Progenitor cell of endocrine pancreas (in vitro differentiated cells): ENCODE measurements around the gene PPP4R2. TPM values are rescaled to one million over a fixed set of nuclear protein-coding genes. Genes with fewer than 3 reads are reported as not detected.

Experiments used
- DNase-seq: peaks from one replicate; pipeline ENCODE4 v3.0.0; 2021; ENCODE audit warnings: low spot score; ENCODE audit not compliant: unreplicated experiment
- H3K27ac Mint-ChIP-seq: 2 replicates; pipeline ENCODE4 v1.8.0; 2021; ENCODE audit warnings: mild to moderate bottlenecking, moderate library complexity, mixed read lengths
- H3K27me3 Mint-ChIP-seq: 2 replicates; pipeline ENCODE4 v1.8.0; 2021; ENCODE audit warnings: mixed read lengths
- H3K36me3 Mint-ChIP-seq: 2 replicates; pipeline ENCODE4 v1.8.0; 2022; ENCODE audit warnings: mixed read lengths; ENCODE audit not compliant: insufficient read depth
- H3K4me1 Mint-ChIP-seq: 2 replicates; pipeline ENCODE4 v1.8.0; 2021; ENCODE audit warnings: low read depth, mixed read lengths
- H3K4me3 Mint-ChIP-seq: 2 replicates; pipeline ENCODE4 v1.8.0; 2021; ENCODE audit warnings: low read depth, mild to moderate bottlenecking, moderate library complexity, mixed read lengths
- H3K9me3 Mint-ChIP-seq: 2 replicates; pipeline ENCODE4 v1.8.0; 2021; ENCODE audit warnings: low read depth, mixed read lengths
- total RNA-seq: library from RNA; stranded (reverse); gene quantifications from 2 replicates; pipeline ENCODE4 v1.2.1, GENCODE V29; 2021
- TF ChIP-seq, protein P1 (sequence below): fragments of 200-600 bp; sonication (generic); IDR thresholded peaks from one replicate; pipeline ENCODE4 v1.5.0; 2021; ENCODE audit warnings: antibody characterized with exemption, mild to moderate bottlenecking; ENCODE audit not compliant: unreplicated experiment

Gene PPP4R2
- total RNA-seq, 1 donor from 2014 or later = 130 TPM

DNA sequence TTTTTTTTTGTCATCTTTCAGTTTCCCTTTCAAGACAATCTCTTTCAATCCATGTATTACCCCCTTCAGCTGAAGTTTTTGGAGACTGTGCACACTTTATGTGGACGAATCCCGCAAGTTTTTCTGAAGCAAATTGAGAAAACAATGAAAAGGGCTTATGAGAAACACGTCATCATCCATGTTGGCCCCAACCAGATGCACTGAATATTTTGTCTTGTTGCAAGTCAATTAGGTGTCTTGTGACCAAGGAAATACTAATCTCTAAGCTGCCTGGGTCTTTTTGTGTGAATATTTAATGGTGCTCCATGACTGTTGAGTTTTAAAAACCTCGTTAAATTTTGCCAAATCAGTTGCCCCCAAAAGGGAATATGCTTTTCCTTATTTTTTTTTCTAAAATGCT is 21.7 kb upstream of the PPP4R2 start:
- Mint-ChIP-seq H3K9me3 (no peaks in the 10 kb centered on the region), H3K27ac (peak overlapping the region; percentile 90), H3K36me3 (peaks cover 1% of the 10 kb centered on the region), H3K4me1 (peaks cover 33% of the 10 kb centered on the region), H3K4me3 (peak overlapping the region; percentile 42), H3K27me3 (no peaks in the 10 kb centered on the region)
- no peak for DNase-seq
- TF ChIP-seq, protein P1, sequence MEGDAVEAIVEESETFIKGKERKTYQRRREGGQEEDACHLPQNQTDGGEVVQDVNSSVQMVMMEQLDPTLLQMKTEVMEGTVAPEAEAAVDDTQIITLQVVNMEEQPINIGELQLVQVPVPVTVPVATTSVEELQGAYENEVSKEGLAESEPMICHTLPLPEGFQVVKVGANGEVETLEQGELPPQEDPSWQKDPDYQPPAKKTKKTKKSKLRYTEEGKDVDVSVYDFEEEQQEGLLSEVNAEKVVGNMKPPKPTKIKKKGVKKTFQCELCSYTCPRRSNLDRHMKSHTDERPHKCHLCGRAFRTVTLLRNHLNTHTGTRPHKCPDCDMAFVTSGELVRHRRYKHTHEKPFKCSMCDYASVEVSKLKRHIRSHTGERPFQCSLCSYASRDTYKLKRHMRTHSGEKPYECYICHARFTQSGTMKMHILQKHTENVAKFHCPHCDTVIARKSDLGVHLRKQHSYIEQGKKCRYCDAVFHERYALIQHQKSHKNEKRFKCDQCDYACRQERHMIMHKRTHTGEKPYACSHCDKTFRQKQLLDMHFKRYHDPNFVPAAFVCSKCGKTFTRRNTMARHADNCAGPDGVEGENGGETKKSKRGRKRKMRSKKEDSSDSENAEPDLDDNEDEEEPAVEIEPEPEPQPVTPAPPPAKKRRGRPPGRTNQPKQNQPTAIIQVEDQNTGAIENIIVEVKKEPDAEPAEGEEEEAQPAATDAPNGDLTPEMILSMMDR = no peak

DNA sequence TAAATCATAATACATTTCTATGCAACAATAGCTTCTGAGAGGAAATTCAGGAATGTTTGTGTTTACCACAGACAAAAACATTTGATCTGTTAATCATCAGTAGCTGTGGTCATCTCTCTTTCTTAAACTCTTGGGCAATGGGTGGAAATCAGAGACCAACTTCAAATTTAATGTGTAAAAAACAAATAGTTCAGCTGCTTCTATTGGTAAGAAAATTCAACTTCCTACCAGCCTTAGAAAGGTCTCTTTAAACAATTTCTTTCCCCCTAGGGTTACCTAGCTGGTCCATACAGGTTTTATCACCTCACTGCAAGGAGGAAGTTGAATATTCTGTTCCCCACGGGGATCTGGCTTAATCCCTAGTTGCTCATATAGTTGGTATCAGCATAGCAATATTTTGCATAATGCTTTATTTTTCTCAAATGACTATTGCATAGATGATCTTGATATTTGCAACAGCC is 20.3 kb upstream of the PPP4R2 start:
- DNase-seq = no peak
- Mint-ChIP-seq H3K9me3 (no peaks in the 10 kb centered on the region), H3K27me3 (no peaks in the 10 kb centered on the region), H3K4me1 (peaks cover 29% of the 10 kb centered on the region), H3K27ac (peak overlapping the region; percentile 90), H3K36me3 (peaks cover 2% of the 10 kb centered on the region), H3K4me3 (no peak overlapping the region)
- TF ChIP-seq, protein P1 = no peak

DNA sequence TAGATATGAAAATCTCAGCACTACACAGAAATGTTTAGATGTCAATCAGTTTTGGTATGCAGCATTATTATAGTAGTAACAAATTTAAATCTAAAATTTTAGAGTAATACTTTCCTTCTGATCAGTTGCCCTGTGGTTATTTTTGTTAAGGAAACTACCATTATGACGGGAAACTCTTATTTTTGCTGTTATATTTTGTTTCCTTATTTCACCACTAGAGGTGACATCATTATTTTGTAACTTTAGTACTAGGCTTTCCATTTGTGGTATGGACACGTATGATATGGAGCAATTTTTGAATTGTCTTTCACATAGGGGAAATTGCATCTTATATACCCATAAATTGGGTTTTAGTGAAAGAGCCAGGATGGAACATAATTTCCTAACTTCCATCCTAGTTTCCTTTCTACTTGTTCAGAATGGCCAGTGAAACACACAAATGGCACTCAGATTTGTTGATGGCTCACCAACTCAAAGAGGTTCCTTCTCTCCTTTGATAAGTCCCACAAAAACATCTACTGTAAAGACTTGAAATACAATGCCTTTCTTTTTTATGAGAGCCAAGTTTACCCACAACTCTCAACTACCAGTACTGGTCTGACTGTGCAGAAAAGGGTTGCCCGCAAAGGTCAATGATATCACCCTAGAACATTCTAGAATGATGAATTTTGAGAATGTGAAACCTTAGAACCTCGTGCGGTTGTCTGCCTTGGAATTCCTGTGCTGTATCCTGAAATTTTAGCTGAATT is 19.4 kb upstream of the PPP4R2 start:
- Mint-ChIP-seq H3K4me3 (no peak overlapping the region), H3K4me1 (peaks cover 26% of the 10 kb centered on the region), H3K27me3 (no peaks in the 10 kb centered on the region), H3K36me3 (peaks cover 2% of the 10 kb centered on the region), H3K27ac (no peak overlapping the region), H3K9me3 (no peaks in the 10 kb centered on the region)
- no peak for DNase-seq
- TF ChIP-seq, protein P1 = peak; percentile 18

- Mint-ChIP-seq H3K9me3 (peaks cover 3% of the 10 kb centered on the region), H3K4me1 (peaks cover 2% of the 10 kb centered on the region), H3K27ac (no peak overlapping the region), H3K4me3 (no peak overlapping the region), H3K27me3 (no peaks in the 10 kb centered on the region), H3K36me3 (peaks cover 5% of the 10 kb centered on the region)
- TF ChIP-seq, protein P1 = no peak
- no peak for DNase-seq
Observed at GRCh38 chr3:72982609-72983366, 13.8 kb upstream of the PPP4R2 start.

DNA sequence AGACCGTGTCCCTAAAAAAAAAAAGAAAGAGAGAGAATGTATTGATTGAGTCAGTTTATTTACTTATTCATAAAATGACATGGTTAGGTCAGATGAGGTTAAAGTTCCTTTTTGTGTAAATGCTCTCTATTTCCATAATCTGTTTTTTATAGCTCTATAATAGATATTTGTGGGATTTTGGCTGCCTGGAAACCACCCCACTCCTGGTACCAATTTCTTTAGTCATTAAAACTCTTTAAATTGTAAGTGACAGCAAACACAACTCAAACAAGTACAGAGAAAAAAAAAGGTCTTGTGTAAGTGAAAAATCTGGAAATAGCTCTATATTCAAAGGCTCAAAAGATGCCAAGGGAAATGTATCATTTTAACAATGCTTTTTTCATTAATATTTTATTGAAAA is 11.0 kb upstream of the PPP4R2 start:
- Mint-ChIP-seq H3K27ac (no peak overlapping the region), H3K27me3 (no peaks in the 10 kb centered on the region), H3K4me3 (no peak overlapping the region), H3K36me3 (peaks cover 3% of the 10 kb centered on the region), H3K4me1 (no peaks in the 10 kb centered on the region), H3K9me3 (peaks cover 3% of the 10 kb centered on the region)
- no peak for DNase-seq
- TF ChIP-seq, protein P1 = no peak
